Thyroid gland (tissue), 4 donors: ENCODE results near the gene IQSEC1. TPM values are rescaled to one million over a fixed set of nuclear protein-coding genes. Genes with fewer than 3 reads are reported as not detected.

Experiments
- DNase-seq, 2 donors: peaks; one replicate each; pipeline ENCODE4 v3.0.0-alpha.2; 2019
- H3K27ac ChIP-seq, 3 donors: fragments of 200-600 bp; sonication (generic); 1 replicate in 2 of 3; 2 replicates in 1 of 3; pipeline ENCODE4 v1.5.1; 2016 to 2019; ENCODE audit warnings: mild to moderate bottlenecking in 1 of 3, moderate library complexity in 1 of 3
- H3K27me3 ChIP-seq: fragments of 200-600 bp; sonication (generic); one replicate; pipeline ENCODE4 v1.5.1; 2019
- H3K36me3 ChIP-seq, 2 donors: fragments of 200-600 bp; sonication (generic); one replicate each; pipeline ENCODE4 v1.5.1; 2016 to 2019
- H3K4me1 ChIP-seq, 2 donors: fragments of 200-600 bp; sonication (generic); one replicate each; pipeline ENCODE4 v1.5.1; 2017 to 2019
- H3K4me3 ChIP-seq, 3 donors: fragments of 200-600 bp; sonication (generic); replicated peaks in 1 of 3; 1 replicate in 2 of 3; 2 replicates in 1 of 3; pipeline ENCODE4 v1.5.1; 2016; ENCODE audit warnings: mild to moderate bottlenecking in 1 of 3
- H3K9me3 ChIP-seq: fragments of 200-600 bp; sonication (generic); one replicate; pipeline ENCODE4 v1.5.1; 2017
- POLR2A ChIP-seq, 2 donors: fragments of 450-650 bp; IDR thresholded peaks; one replicate each; pipeline ENCODE4 v1.6.1; 2017; ENCODE audit warnings: antibody characterized with exemption in 2 of 2, mild to moderate bottlenecking in 2 of 2, moderate library complexity in 1 of 2
- WGBS, 2 donors: methylation state at CpG; one replicate each; pipeline ENCODE4 v1.1.5; 2017; 5-methylcytosine and 5-hydroxymethylcytosine counted together
- intact Hi-C: fragments of 100-400 bp; cut with DNase I; formaldehyde crosslinking; loops from one replicate; pipeline ENCODE4 v1.15.1; 2023
- total RNA-seq, 4 donors: library from RNA; depleted of rRNA; stranded (reverse); fragments of >200 nt; gene quantifications; one replicate each; pipeline ENCODE4 v1.2.3, GENCODE V29; 2016
- TF ChIP-seq, protein P1 (sequence below), 6 experiments: fragments of 200-600 bp in 3 of 6; fragments of 450-650 bp in 3 of 6; sonication (generic) in 3 of 6; IDR thresholded peaks; one replicate each; pipeline ENCODE4 v1.5.1; 2016 to 2019; ENCODE audit warnings: antibody characterized with exemption in 6 of 6, mild to moderate bottlenecking in 2 of 6, inconsistent platforms in 1 of 6, moderate library complexity in 1 of 6

Gene IQSEC1
- total RNA-seq, 4 donors from 2014 or later, result 37.1 to 48.3 (median 38.9) TPM

DNA sequence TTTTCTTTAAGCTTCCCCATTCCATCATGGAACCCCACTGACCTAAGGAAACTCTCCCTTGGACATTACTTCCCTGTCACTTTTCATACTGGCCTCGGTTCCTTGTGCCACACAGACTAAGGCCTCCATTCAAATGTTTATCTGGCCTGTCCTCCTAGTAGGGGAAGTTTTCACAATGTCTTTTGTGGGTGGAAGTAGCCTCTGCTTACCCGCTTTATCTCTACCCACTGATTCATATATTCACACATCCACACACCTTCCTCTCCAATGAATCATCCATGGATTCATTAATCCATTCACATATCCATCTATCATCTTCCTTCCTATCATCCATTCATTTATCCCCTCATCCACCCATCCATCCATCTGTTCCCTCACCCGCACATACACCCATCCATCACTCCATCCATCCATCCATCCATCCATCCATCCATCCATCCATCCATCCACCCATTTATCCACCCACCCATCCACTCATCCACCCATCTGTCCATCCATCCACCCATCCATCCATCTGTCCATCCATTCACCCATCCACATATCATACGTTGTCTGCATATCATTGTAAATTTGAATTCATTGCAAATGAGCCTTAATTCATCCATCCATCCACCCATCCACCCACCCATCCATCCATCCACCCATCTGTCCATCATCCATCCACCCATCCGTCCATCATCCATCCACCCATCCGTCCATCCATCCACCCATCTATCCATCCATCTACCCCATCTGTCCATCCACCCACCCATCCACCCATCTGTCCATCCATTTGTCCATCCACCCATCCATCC is 49.1 kb downstream of the IQSEC1 start:
- no peak for TF ChIP-seq POLR2A (IDR thresholded peaks at IDR 0.05)
- TF ChIP-seq, protein P1, sequence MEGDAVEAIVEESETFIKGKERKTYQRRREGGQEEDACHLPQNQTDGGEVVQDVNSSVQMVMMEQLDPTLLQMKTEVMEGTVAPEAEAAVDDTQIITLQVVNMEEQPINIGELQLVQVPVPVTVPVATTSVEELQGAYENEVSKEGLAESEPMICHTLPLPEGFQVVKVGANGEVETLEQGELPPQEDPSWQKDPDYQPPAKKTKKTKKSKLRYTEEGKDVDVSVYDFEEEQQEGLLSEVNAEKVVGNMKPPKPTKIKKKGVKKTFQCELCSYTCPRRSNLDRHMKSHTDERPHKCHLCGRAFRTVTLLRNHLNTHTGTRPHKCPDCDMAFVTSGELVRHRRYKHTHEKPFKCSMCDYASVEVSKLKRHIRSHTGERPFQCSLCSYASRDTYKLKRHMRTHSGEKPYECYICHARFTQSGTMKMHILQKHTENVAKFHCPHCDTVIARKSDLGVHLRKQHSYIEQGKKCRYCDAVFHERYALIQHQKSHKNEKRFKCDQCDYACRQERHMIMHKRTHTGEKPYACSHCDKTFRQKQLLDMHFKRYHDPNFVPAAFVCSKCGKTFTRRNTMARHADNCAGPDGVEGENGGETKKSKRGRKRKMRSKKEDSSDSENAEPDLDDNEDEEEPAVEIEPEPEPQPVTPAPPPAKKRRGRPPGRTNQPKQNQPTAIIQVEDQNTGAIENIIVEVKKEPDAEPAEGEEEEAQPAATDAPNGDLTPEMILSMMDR (IDR thresholded peaks at IDR 0.05), result no peak
- intact Hi-C loops, result no loop called here
- H3K36me3 ChIP-seq, result no peaks in the 10 kb centered on the region
- H3K27me3 ChIP-seq, result no peaks in the 10 kb centered on the region
- WGBS, 2 donors, result 95 to 98% methylated on average over 6 of the region's 6 CpGs
- no peak overlapping the region for H3K4me3 ChIP-seq
- peaks cover 16 to 31% of the 10 kb centered on the region in 2 donors for H3K4me1 ChIP-seq
- no peak for DNase-seq
- H3K27ac ChIP-seq, result no peak overlapping the region
- no peaks in the 10 kb centered on the region for H3K9me3 ChIP-seq

DNA sequence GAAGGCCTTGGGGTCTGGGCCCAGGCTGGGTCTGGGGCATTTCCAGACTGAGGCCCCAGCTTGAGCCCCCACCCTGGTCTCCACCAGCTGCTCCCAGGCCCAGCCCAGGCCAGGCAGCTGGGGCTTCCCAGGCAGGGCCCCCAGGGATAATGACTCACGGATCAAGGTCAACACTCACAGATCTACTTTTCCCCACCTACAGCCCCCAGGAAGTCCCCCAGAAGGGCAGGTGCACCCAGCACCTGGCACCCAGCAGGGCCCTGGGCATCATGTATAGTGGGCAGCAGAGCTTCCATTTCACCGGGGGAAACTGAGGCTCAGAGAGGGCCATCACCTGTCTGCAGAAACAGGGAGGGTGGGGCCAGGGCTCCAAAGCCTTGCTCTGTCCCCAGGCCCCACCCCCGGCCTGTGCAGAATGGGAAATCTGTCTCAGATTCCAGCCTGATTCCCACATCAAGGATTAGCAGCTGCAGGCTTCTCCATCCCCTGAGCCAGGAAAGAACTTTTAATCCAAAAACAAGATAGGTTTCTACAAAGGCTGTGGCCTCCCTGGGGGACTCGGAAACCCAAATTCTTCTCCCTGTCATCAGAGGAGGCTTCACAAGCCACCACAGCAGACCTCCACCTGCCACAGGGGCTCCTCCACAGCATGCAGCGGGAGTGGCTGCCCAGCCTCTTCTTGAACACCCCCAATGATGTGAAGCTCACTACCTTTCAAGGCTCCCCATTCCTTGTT is 49.8 kb downstream of the IQSEC1 start:
- Histone ChIP-seq H3K27me3 (no peaks in the 10 kb centered on the region), H3K4me1 (peaks cover 22 to 39% of the 10 kb centered on the region in 2 donors), H3K9me3 (no peaks in the 10 kb centered on the region), H3K27ac (no peak overlapping the region), H3K4me3 (no peak overlapping the region), H3K36me3 (no peaks in the 10 kb centered on the region)
- no peak for TF ChIP-seq POLR2A (IDR thresholded peaks at IDR 0.05)
- TF ChIP-seq, protein P1 (IDR thresholded peaks at IDR 0.05), result no peak
- 96 to 100% methylated on average over 3 to 5 of the region's 5 CpGs for WGBS, 2 donors
- intact Hi-C loops, result no loop called here
- no peak for DNase-seq

DNA sequence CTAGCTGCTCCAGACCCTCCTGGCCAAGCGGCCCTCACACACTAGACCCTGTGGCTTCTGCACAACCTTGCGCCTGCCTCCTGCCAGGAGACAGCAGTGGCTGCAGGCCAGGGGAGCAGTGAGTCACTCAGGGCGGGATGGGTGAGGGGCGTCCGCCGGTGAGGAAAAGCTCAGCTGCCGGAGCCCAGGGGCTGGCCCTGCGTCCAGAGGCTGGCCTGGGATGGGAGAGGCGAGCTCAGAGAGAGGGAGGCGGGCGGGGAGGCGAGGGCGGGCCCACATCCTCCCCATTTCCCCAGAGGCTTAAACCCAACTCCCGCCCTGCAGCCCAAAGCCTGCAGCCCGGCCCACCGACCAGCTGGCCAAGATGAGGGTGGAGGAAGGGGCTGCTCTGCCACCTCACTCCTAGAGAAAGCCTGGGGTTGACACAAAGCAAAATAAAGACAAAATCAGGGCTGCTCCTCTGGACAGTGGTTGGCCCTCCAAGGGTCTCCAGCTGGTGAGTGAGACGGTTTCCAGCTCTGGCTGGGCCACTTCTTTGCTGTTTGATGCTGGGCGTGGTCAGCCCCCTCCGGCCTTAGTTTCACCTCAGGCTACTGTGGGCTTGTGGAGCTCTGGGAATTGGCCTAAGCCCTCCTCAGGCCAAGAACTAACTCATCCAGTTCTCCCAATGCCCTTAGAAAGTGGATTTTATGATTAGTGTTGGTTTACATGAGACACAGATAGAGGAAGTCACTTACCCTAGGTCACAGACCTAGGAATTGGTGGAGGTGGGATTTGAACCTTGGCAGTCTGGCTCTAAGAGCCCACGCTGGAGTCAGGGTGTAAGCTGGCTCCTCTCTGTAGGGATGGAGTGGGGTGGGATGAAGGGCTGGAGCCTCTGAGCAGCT is 50.6 kb downstream of the IQSEC1 start:
- WGBS, 2 donors, result 53 to 75% methylated on average over 13 to 20 of the region's 20 CpGs
- peak overlapping the region in 1 of 3 donors; percentile 8 for H3K27ac ChIP-seq
- no peaks in the 10 kb centered on the region for H3K36me3 ChIP-seq
- no peak for TF ChIP-seq POLR2A (IDR thresholded peaks at IDR 0.05)
- TF ChIP-seq, protein P1 (IDR thresholded peaks at IDR 0.05), result no peak
- H3K9me3 ChIP-seq, result no peaks in the 10 kb centered on the region
- no peak overlapping the region for H3K4me3 ChIP-seq
- DNase-seq, result peak; percentile 24 to 55
- H3K4me1 ChIP-seq, result peaks cover 30 to 47% of the 10 kb centered on the region in 2 donors
- intact Hi-C loops, result no loop called here
- H3K27me3 ChIP-seq, result no peaks in the 10 kb centered on the region

DNA sequence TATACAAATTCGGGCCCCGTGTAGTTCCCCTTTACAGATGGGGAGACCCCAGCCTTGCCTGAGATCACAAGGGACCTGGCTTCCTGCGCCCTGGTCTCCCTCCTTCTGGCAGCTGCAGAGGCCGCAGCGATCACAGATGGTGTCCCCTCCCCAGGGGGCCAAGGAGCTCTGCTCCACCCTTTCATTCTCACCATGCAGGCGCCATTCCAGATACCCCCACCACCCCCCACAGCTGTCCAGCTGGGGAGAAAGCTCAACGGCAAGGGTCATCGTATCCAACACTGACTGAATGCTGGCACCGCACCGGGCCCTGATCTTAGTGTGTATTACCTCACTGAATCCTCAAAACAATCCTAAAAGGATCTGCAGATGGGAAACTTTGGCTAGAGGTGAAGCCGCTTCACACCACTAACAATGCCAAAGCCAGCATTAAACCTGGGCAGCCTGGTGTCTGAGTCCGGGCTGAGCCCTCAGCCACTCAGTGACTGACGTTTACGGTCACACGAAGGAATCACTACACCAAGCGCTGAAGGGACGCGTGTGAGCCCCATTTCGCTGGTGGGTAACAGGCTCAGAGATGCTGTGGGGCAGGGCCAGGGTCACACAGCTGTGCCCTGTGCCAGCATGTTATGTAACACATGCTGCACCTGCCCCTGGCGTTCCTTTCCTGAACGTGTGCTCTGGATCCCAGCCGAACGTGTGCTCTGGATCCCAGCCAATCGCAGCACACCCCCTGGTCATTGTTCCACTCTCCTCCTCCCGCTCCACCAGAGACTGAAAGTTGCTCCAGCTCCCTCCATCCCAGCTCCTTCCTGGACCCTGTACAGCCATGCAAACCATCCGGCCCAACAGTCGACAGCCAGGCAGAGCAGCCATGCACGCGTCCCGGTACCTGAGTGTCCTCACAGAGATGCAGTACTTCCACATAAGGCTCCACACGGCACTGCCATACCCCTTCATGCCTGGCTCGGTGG is 51.8 kb downstream of the IQSEC1 start:
- intact Hi-C loops, result no loop called here
- H3K9me3 ChIP-seq, result no peaks in the 10 kb centered on the region
- no peaks in the 10 kb centered on the region for H3K36me3 ChIP-seq
- TF ChIP-seq POLR2A (IDR thresholded peaks at IDR 0.05), result no peak
- TF ChIP-seq, protein P1 (IDR thresholded peaks at IDR 0.05), result no peak
- peaks cover 41 to 54% of the 10 kb centered on the region in 2 donors for H3K4me1 ChIP-seq
- no peaks in the 10 kb centered on the region for H3K27me3 ChIP-seq
- peak in 1 of 2 donors; percentile 38 for DNase-seq
- WGBS, 2 donors, result 67 to 70% methylated on average over 27 to 29 of the region's 32 CpGs
- no peak overlapping the region for H3K4me3 ChIP-seq
- H3K27ac ChIP-seq, result no peak overlapping the region
